GM18526 (cell line): ENCODE measurements around the gene C6orf62.

Source experiments
- POLR2A ChIP-seq: IDR thresholded peaks from 3 replicates; pipeline ENCODE4 v1.6.1; 2011; ENCODE audit not compliant: insufficient read length; ENCODE audit errors: extremely low read depth

C6orf62 gene

DNA sequence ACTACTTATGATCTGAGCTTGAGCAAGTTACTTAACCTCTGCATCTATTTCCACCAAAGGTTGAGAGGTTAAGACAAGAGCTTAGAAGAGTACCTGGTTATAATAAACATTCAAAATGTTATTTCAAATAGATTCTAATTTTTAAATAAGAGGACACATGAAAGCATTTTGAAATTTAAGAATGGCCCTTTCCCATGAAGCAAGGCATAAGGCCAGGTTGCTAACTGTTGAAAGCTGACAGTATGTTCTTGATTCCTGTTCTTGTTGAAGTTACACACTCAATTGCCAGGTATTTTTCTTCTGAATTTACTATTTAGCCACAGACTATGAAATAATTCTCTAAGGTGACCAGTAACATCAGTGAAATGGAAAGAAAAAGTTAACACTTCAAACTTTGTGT lies 14.5 kb downstream of the C6orf62 start:
- TF ChIP-seq POLR2A: no peak

DNA sequence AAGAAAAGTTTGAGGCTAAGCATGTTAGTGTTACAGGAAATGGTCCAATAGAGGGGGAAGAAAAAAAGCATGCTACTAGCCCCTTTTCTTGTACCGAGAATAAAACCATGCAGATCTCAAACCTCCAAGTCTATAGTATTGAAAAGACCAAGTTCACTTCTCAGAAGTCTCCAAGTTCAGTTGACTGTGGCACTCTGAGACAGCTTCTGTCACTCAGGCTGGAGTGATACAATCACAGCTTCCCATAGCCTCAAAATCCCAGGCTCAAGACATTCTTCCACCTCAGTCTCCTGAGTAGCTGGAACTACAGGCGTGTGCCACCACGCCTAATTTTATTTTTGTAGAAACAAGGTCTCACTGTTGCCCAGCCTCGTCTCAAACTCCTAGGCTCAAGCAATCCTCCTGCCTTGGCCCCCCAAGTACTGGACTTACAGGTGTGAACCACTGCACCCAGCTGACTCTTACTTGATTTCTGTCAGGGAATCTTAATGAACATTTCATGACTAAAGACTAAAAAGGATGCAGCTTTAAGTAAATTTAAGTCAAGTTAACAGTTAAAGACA lies 16.2 kb downstream of the C6orf62 start:
- no peak for TF ChIP-seq POLR2A

DNA sequence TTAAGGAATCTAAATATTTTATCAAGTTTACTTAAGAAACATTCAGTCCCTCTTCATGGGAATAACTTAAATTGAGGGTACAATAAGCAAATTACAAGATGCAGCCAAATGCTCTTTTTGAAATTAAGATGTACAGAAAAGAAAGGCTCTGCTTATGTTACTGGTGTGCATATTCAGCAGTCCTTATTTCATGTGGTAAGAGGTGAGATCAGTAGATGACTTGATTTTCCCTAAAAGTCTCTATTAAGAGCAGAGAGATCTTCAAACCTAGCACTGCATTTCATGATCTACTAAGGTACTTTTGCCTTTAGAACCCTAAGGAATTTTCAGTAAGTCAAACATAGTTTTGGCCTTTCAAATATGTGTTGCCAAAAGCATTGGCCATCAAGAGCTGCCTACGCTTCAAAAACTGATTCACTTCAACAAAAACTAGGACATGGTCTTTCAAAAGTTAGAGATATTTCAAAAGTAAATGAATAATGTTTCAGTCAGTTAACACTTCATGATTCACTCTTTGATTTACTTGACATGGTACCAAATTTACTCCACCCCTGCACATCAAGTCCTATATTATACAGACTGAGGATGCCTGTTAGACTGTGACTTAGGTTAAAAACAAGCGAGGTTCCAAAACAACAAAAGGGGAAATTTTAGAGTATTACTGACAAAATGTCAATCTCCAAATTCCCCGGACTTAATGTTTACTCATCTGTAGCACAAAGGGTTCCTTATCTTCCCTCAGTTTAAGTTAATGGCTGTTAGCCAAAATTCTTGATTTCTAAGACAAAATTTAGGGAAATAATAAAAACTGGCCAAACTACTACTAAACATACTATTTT lies 19.2 kb downstream of the C6orf62 start:
- no peak for TF ChIP-seq POLR2A

DNA sequence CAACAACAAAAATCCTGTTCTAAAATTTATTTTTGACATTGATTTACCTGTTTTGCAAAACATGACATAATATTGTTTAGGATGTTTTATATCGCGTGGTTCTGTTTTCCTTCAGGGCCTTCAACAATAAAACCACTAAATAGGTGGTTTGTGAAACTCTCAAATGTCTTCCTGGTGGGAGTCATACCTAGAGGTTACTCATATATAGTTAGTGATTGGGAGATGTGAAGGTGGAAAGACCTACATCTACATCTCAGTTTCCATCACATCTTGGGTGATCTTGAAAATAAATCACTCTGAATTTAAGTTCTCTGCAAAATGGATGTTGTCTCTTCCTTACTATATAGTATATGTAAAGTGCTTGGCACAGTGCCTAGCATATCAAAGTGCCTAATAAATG lies 22.9 kb downstream of the C6orf62 start:
- TF ChIP-seq POLR2A: no peak

DNA sequence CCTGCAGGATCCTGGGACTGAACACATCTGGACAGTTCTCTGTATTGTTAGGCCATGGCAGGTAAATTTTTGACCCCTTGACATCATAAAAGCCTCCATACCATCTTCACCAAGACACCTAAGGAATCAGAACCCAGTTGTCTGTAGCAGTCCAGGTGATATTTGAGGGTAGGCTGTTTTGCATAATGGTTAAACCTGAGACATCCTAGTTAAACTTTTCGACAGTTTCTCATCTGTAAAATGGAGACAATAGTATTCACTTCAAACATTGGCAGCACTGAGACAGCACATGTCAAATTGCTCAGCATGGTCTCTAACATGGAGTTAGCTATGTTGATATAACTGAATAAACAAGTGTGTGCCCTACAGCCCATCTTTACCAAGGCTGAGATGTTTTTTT lies 24.8 kb downstream of the C6orf62 start:
- no peak for TF ChIP-seq POLR2A

DNA sequence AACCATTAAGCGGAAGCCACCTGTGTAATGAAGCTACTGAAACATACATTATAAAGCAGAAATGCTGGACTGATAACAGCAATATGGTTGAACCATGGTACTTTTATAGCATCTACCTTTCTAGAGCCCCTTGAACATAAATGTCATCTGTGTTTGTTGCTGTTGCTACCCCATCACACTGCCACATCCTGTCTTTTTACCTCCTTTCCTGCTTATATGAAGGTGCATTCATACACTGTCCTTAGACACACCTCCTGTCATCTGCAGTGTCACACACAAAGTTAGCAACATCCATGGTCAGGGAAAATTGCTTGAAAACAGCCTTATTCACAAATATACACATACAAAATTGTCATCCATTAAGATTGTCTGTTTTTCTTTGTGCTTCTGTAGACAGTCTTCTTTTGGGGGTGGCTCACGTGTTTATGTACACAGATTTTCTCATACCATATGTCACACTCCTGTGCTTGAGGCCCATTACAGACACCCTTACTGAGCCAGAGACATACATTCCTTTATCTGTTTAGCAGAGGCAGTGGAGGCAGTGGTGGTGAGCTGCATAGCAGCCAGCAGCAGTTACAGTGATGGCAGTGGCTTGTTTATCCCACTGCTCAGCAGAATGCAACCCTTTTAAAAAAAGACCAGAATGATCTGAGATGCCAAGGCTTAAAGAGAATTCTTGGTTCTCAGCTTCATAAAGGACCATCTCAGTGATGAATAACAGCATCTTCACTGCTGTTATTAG lies 25.9 kb downstream of the C6orf62 start:
- no peak for TF ChIP-seq POLR2A

DNA sequence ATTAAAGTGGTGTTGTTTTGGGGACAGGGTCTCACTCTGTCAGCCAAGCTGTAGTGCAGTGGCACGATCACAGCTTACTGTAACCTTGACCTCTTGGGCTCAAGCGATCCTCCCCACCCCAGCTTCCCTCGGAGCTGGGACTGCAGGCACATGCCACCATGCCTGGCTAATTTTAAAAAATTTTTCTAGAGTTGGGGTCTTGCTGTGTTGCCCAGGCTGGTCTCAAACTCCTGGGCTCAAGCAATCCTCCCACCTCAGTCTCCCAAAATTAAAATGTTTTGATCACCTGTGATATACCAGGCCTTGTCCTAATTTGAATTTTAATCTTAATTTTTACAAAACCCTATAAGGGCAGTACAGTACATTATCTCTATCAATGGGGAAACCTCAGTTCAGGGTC lies 26.5 kb downstream of the C6orf62 start:
- TF ChIP-seq POLR2A: no peak

DNA sequence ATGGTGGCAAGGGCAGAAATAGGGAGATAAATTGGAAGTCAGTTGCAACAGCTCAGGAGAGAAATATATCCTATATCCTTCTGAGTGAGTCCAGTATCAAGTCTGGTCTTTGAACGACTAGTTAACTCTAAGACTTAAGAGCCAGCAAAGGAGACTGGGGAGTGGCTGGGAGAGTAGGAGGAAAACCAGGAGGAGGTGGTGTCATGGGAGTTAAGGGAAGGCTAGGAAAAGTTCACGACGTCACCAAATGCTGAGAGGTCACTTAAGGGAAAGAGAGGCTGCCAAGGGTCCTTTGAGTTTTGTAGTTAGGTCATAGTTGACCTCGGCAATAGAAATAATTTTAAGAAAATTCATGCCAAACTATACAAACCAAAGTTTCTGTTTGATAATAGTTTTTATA lies 27.0 kb downstream of the C6orf62 start:
- no peak for TF ChIP-seq POLR2A

DNA sequence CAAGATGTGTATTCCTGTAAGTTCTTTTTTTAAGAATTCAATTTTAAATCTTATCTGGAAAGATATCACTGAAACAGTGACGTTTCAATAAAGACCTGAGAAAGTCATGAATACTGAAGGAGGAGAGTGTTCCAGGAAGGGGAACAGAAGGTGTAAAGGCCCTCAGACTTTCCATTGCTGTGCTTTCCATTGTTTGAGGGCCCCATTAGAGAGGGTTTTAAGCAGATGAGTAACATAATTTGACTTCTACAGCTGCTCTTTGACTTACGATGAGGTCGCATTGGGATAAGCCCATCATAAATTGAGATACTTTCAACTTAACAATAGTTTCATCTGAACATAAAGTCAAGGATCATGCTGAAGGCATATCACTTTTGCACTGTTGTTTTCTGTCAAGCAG lies 27.4 kb downstream of the C6orf62 start:
- TF ChIP-seq POLR2A: no peak

DNA sequence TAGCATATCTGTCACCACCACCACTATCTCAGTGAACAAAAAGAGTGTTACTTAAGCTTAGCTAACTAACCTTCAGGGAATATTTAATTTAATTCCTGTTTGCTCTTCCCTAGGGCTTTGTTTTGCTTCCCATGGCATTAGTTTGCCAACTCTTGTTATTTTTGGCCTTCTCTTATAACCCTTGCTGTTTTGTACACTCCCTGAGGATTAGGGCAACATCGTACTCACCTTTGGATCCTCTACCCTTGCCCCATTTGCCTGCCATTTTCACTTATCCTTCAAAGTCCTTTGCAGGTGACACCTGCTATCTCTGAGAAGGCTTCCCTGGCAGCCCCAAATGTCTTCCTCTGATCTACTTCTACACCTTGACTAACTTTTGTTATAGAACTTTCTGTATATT lies 28.4 kb downstream of the C6orf62 start:
- no peak for TF ChIP-seq POLR2A

DNA sequence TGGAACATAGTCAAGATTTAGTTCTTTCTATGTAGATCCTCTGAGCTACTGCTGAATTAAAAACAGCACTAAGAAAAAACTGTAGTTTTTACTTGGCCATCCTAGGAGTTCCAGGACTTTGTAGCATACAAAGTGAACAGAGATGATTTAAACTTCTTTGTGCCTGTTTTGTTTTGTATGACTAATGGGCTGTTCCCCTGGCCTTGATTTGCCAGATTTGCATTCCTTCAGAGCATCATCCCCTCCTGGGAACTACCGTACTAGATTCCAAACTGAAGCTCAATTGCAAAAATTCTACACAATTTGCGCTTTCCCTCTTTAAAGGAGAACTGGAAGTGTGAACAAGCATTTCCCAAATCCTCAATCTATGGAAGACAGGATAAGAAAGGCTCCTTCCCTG lies 29.0 kb downstream of the C6orf62 start:
- no peak for TF ChIP-seq POLR2A

DNA sequence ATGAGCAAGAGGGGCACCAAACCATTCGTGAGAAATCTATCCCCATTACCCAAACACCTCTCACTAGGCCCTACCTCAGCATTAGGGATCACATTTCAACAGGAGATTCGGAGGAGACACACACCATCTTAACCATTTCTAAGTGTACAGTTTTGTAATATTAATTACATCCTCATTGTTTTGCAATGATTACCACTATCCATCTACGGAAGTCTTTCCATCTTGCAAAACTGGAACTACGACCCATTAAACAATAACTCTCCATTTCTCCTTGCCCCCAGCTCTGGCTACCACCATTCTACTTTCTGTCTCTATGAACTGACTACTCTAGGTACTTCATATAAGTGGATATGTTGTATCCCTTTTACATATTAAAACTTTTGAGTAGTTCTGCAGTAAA lies 32.0 kb downstream of the C6orf62 start:
- TF ChIP-seq POLR2A: no peak

DNA sequence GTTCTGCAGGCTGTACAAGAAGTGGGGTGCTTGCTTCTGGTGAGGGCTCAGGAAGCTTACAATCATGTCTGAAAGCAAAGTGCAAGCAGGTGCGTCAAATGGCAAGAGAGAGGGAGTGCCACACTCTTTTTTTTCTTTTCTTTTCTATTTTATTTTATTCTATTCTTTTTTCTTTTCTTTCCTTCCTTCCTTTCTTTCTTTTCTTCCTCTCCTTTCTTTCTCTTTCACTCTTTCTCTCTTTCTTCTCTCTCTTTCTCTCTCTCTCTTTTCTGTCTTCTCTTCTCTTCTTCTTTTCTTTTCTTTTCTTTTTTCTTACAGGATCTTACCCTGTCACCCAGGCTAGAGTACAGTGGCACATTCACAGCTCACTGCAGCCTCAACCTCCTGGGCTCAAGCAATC lies 32.5 kb downstream of the C6orf62 start:
- TF ChIP-seq POLR2A: no peak

DNA sequence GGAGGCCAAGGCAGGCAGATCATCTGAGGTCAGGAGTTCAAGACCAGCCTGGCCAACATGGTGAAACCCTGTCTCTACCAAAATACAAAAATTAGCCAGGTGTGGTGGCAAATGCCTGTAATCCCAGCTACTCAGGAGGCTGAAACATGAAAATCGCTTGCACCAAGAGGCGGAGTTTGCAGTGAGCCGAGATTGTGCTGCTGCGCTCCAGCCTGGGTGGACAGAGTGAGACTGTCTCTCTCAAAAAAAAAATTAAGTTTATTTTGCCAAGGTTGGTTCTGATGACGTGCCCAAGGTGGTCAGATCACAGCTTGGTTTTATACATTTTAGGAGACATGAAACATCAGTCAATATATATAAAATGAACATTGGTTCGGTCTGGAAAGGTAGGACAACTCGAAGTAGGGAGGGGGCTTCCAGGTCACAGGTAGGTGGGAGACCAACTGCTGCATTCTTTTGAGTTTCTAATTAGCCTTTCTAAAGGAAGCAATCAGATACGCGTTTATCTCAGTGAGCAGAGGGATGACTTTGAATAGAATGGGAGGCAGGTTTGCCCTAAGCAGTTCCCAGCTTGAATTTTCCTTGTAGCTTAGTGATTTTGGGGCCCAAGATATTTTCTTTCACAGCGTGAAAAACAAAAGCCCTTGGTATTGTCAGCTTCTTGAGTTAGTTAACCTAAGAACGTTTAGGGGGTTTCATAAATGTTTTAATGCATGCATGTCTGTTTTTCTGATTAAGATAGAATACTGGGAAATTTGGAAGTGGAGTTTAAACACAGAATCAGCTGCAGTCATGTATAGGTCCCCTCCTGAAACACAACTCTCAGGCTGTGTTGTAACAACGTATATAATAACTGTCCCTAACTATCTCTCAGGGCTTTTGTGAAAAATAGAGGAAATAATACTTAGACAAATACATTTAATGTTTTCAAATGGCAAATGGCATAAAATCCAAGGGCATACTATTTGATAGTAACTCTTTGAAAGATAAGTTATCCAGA lies 35.4 kb downstream of the C6orf62 start:
- TF ChIP-seq POLR2A: no peak

DNA sequence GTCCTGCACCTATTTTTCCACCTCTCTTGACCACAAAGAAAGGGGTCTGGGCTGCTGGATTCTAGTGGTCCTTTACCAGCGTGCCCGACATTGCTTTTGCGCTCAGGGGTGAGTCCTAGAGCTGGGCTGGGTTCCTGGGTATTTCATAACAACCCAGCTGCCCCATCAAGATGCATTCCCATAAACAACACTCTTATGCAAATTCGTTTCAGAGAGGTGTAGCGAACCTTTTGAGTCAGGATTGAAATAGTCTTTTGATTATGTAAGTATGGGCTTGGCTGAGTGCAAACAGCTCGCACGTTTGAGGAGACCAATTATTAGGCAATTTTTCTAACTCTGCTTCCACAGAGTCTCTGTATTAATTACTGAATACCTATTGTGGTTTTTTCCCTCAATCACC lies 38.4 kb downstream of the C6orf62 start:
- no peak for TF ChIP-seq POLR2A
